Right atrium auricular region (tissue), 2 donors: Measurements from ENCODE around the gene ZNF45. TPM values are rescaled to one million over a fixed set of nuclear protein-coding genes. Genes with fewer than 3 reads are reported as not detected.
A peak's percentile ranks its signal among the peaks of the same experiment; 100 is the strongest.
"Not testable (repeated sequence)": the region's sequence is repeated elsewhere in the genome, so short reads cannot be mapped to it uniquely, and the experiment has no call there.

ENCODE experiments used
- DNase-seq: peaks from one replicate; pipeline ENCODE4 v3.0.0-alpha.2; 2019; ENCODE audit warnings: low spot score
- H3K27ac ChIP-seq, 2 donors: fragments of 200-600 bp; sonication (generic); 1 replicate in 1 of 2; 2 replicates in 1 of 2; pipeline ENCODE4 v1.5.1; 2016 to 2019
- H3K27me3 ChIP-seq, 2 donors: fragments of 200-600 bp; sonication (generic); one replicate each; pipeline versions ENCODE4 v1.5.1 to v1.6.0; 2017 to 2019
- H3K36me3 ChIP-seq: fragments of 200-600 bp; sonication (generic); one replicate; pipeline ENCODE4 v1.5.1; 2016
- H3K4me1 ChIP-seq, 2 donors: fragments of 200-600 bp; sonication (generic); one replicate each; pipeline versions ENCODE4 v1.5.1 to v1.6.0; 2017 to 2019
- H3K4me3 ChIP-seq, 2 donors: fragments of 200-600 bp; sonication (generic); 1 replicate in 1 of 2; 2 replicates in 1 of 2; pipeline ENCODE4 v1.5.1; 2017 to 2019; ENCODE audit warnings: mild to moderate bottlenecking in 1 of 2, moderate library complexity in 1 of 2
- H3K9me3 ChIP-seq, 2 donors: fragments of 200-600 bp; sonication (generic); one replicate each; pipeline ENCODE4 v1.5.1; 2019
- CTCF ChIP-seq, 2 donors: fragments of 200-600 bp; sonication (generic); IDR thresholded peaks; one replicate each; pipeline ENCODE4 v1.5.1; 2019; ENCODE audit warnings: antibody characterized with exemption in 2 of 2
- total RNA-seq, 2 donors: library from RNA; depleted of rRNA; stranded (reverse); fragments of >200 nt; gene quantifications; one replicate each; pipeline ENCODE4 v1.1.0, GENCODE V29; 2016

ZNF45 gene
- total RNA-seq, 2 donors from 2014 or later: 5.8 to 7.2 TPM

- no peak overlapping the region for H3K27ac ChIP-seq
- no peaks in the 10 kb centered on the region for H3K27me3 ChIP-seq
- no peaks in the 10 kb centered on the region for H3K4me1 ChIP-seq
- no peak for DNase-seq
- TF ChIP-seq CTCF (IDR thresholded peaks at IDR 0.05): no peak
- H3K4me3 ChIP-seq: no peak overlapping the region
- H3K9me3 ChIP-seq: peaks cover 51 to 99% of the 10 kb centered on the region in 2 donors
- peaks cover 80% of the 10 kb centered on the region for H3K36me3 ChIP-seq
Measured at GRCh38 chr19:43966079-43966694, 31.1 kb upstream of the ZNF45 start.

GRCh38 chr19:43960411-43960810 is 25.3 kb upstream of the ZNF45 start:
- no peak overlapping the region for H3K27ac ChIP-seq
- DNase-seq: no peak
- no peak overlapping the region for H3K4me3 ChIP-seq
- no peak for TF ChIP-seq CTCF (IDR thresholded peaks at IDR 0.05)
- peaks cover 23 to 90% of the 10 kb centered on the region in 2 donors for H3K9me3 ChIP-seq
- H3K4me1 ChIP-seq: no peaks in the 10 kb centered on the region
- H3K36me3 ChIP-seq: peaks cover 30% of the 10 kb centered on the region
- no peaks in the 10 kb centered on the region for H3K27me3 ChIP-seq

GRCh38 chr19:43957891-43958290 is 22.8 kb upstream of the ZNF45 start:
- H3K9me3 ChIP-seq: peaks cover 5 to 65% of the 10 kb centered on the region in 2 donors
- no peak for TF ChIP-seq CTCF (IDR thresholded peaks at IDR 0.05)
- no peaks in the 10 kb centered on the region for H3K27me3 ChIP-seq
- no peaks in the 10 kb centered on the region for H3K4me1 ChIP-seq
- no peak overlapping the region for H3K27ac ChIP-seq
- peaks cover 5% of the 10 kb centered on the region for H3K36me3 ChIP-seq
- no peak for DNase-seq
- no peak overlapping the region for H3K4me3 ChIP-seq

GRCh38 chr19:43956827-43957226 is 21.7 kb upstream of the ZNF45 start:
- DNase-seq: no peak
- Histone ChIP-seq H3K4me3 (no peak overlapping the region), H3K36me3 (no peaks in the 10 kb centered on the region), H3K27me3 (no peaks in the 10 kb centered on the region), H3K27ac (no peak overlapping the region), H3K9me3 (peaks cover 5 to 54% of the 10 kb centered on the region in 2 donors), H3K4me1 (no peaks in the 10 kb centered on the region)
- no peak for TF ChIP-seq CTCF (IDR thresholded peaks at IDR 0.05)

GRCh38 chr19:43950834-43951645 is 16.0 kb upstream of the ZNF45 start, which contains the start of gene ZNF221:
TSS of gene ZNF221 (plus strand) at chr19:43951228. CDS start at chr19:43962727, 11,499 bp downstream.
- Histone ChIP-seq H3K36me3 (no peaks in the 10 kb centered on the region), H3K4me3 (peak within 1 kb of the TSS; percentile 54 to 79), H3K27me3 (no peaks in the 10 kb centered on the region), H3K4me1 (no peaks in the 10 kb centered on the region), H3K9me3 (peaks cover 0 to 21% of the 10 kb centered on the region in 2 donors), H3K27ac (peak within 1 kb of the TSS; percentile 69 to 83)
- peak; percentile 90 for DNase-seq
- TF ChIP-seq CTCF (IDR thresholded peaks at IDR 0.05): peak in 1 of 2 donors; percentile 58

- H3K9me3 ChIP-seq: peaks cover 0 to 19% of the 10 kb centered on the region in 2 donors
- H3K4me3 ChIP-seq, H3K27ac ChIP-seq, H3K4me1 ChIP-seq, H3K36me3 ChIP-seq, H3K27me3 ChIP-seq, DNase-seq: not testable (repeated sequence)
Measured at GRCh38 chr19:43949803-43950202, 14.7 kb upstream of the ZNF45 start.

GRCh38 chr19:43947412-43947811 is 12.3 kb upstream of the ZNF45 start:
- H3K4me3 ChIP-seq, H3K27ac ChIP-seq, H3K4me1 ChIP-seq: not testable (repeated sequence)

More at GRCh38 chr19:43947412-43947811, 12.3 kb upstream of the ZNF45 start:
- H3K36me3 ChIP-seq, H3K27me3 ChIP-seq, DNase-seq: not testable (repeated sequence)
- H3K9me3 ChIP-seq: peaks cover 0 to 19% of the 10 kb centered on the region in 2 donors
